Activated CD4-positive, alpha-beta T cell treated with anti-CD3 and anti-CD28 coated beads, Interleukin-2, amount 10 ng/mL, durations not matched to agents 7 days and 5 days (primary cell): ENCODE measurements around the gene TTLL6. TPM values are rescaled to one million over a fixed set of nuclear protein-coding genes. Genes with fewer than 3 reads are reported as not detected.
"Not testable (repeated sequence)": the region's sequence is repeated elsewhere in the genome, so short reads cannot be mapped to it uniquely, and the experiment has no call there.

Experiments used
- CTCF ChIA-PET: fragments of 350-600 bp; sonication (Branson Sonifier 250); formaldehyde crosslinking; loops from one replicate; lab custom pipeline; 2021; ENCODE audit warnings: antibody characterized with exemption; lab: Charles Lee
- POLR2A ChIA-PET: fragments of 350-600 bp; sonication (Branson Sonifier 250); formaldehyde crosslinking; loops from one replicate; lab custom pipeline; 2021; ENCODE audit warnings: antibody characterized with exemption; lab: Charles Lee
- DNase-seq: peaks from one replicate; pipeline ENCODE4 v3.0.0-alpha.2; 2020
- H3K27ac Mint-ChIP-seq: one replicate; pipeline ENCODE4 v1.8.0; 2021; ENCODE audit warnings: mild to moderate bottlenecking, moderate library complexity, mixed read lengths
- H3K27me3 Mint-ChIP-seq: one replicate; pipeline ENCODE4 v1.8.0; 2021; ENCODE audit warnings: mixed read lengths
- H3K36me3 Mint-ChIP-seq: one replicate; pipeline ENCODE4 v1.8.0; 2021; ENCODE audit warnings: low read depth, mixed read lengths
- H3K4me1 Mint-ChIP-seq: one replicate; pipeline ENCODE4 v1.8.0; 2021; ENCODE audit warnings: mixed read lengths
- H3K4me3 Mint-ChIP-seq: one replicate; pipeline ENCODE4 v1.8.0; 2021; ENCODE audit warnings: mild to moderate bottlenecking, moderate library complexity, mixed read lengths
- H3K9me3 Mint-ChIP-seq: one replicate; pipeline ENCODE4 v1.8.0; 2021; ENCODE audit warnings: mixed read lengths
- total RNA-seq, 2 experiments: library from RNA; stranded (reverse); gene quantifications; one replicate each; pipeline ENCODE4 v1.2.3, GENCODE V29; 2021

Gene TTLL6
- total RNA-seq: not detected

GRCh38 chr17:48816774-48817590 lies at the start of gene TTLL6:
Gene TTLL6 (minus strand): TSS chr17:48817229. CDS start chr17:48817072, 157 bp downstream.
- Mint-ChIP-seq H3K36me3 (no peaks in the 10 kb centered on the region), H3K27ac (no peak within 1 kb of the TSS), H3K27me3 (peaks cover 59% of the 10 kb centered on the region), H3K4me1 (peaks cover 16% of the 10 kb centered on the region), H3K9me3 (no peaks in the 10 kb centered on the region), H3K4me3 (peak within 1 kb of the TSS; percentile 67)
- CTCF ChIA-PET: interaction anchor here (0.8 to 9.4 kb wide), 6 partner anchors 13 to 62 kb away, joined by 3 to 96 read pairs (median 4); no protein-coding TSS in a partner anchor
- DNase-seq: peak; percentile 87
- POLR2A ChIA-PET: interaction anchor here (0.6 kb wide), 1 partner anchor 27 kb away, joined by 8 read pairs; no protein-coding TSS in a partner anchor

- peaks cover 56% of the 10 kb centered on the region for H3K36me3 Mint-ChIP-seq
- CTCF ChIA-PET: interaction anchor here (0.7 to 1.8 kb wide), 5 partner anchors 15 to 51 kb away, joined by 3 to 6 read pairs (median 3); no protein-coding TSS in a partner anchor
- H3K27ac Mint-ChIP-seq: no peak overlapping the region
Measured at GRCh38 chr17:48860456-48860855, 43.4 kb upstream of the TTLL6 start.

GRCh38 chr17:48860034-48860433 lies 43.0 kb upstream of the TTLL6 start:
- POLR2A ChIA-PET: interaction anchor here (0.7 kb wide), 1 partner anchor 960 kb away, joined by 3 read pairs; no protein-coding TSS in a partner anchor
- H3K27me3 Mint-ChIP-seq: no peaks in the 10 kb centered on the region
- peaks cover 56% of the 10 kb centered on the region for H3K36me3 Mint-ChIP-seq
- H3K27ac Mint-ChIP-seq: no peak overlapping the region
- no peaks in the 10 kb centered on the region for H3K9me3 Mint-ChIP-seq
- peaks cover 10% of the 10 kb centered on the region for H3K4me1 Mint-ChIP-seq
- no peak overlapping the region for H3K4me3 Mint-ChIP-seq
- CTCF ChIA-PET: interaction anchor here (0.7 to 2.2 kb wide), 5 partner anchors 15 to 45 kb away, joined by 3 to 8 read pairs (median 3); no protein-coding TSS in a partner anchor
- DNase-seq: no peak

More at GRCh38 chr17:48860456-48860855, 43.4 kb upstream of the TTLL6 start:
- no peak for DNase-seq
- Mint-ChIP-seq H3K27me3 (no peaks in the 10 kb centered on the region), H3K4me1 (peaks cover 9% of the 10 kb centered on the region), H3K9me3 (no peaks in the 10 kb centered on the region), H3K4me3 (no peak overlapping the region)
- POLR2A ChIA-PET: interaction anchor here (0.7 kb wide), 1 partner anchor 960 kb away, joined by 3 read pairs; no protein-coding TSS in a partner anchor

- no peaks in the 10 kb centered on the region for H3K9me3 Mint-ChIP-seq
- POLR2A ChIA-PET: no interaction called here
- H3K27me3 Mint-ChIP-seq: no peaks in the 10 kb centered on the region
- no peak overlapping the region for H3K4me3 Mint-ChIP-seq
- CTCF ChIA-PET: interaction anchor here (1.0 to 2.6 kb wide), 2 partner anchors 13 to 23 kb away, joined by 3 to 5 read pairs; no protein-coding TSS in a partner anchor
- no peak overlapping the region for H3K27ac Mint-ChIP-seq
- H3K4me1 Mint-ChIP-seq: peaks cover 14% of the 10 kb centered on the region
- no peak for DNase-seq
- peaks cover 58% of the 10 kb centered on the region for H3K36me3 Mint-ChIP-seq
Measured at GRCh38 chr17:48856122-48856821, 39.2 kb upstream of the TTLL6 start.

- Mint-ChIP-seq H3K9me3 (no peaks in the 10 kb centered on the region), H3K4me1 (peaks cover 23% of the 10 kb centered on the region), H3K27me3 (no peaks in the 10 kb centered on the region), H3K4me3 (no peak overlapping the region), H3K27ac (no peak overlapping the region), H3K36me3 (peaks cover 58% of the 10 kb centered on the region)
- ChIA-PET CTCF (interaction anchor here (0.6 to 2.6 kb wide), 3 partner anchors 24 to 41 kb away, joined by 3 to 5 read pairs (median 3); no protein-coding TSS in a partner anchor), POLR2A (no interaction called here)
- DNase-seq: no peak
Measured at GRCh38 chr17:48854774-48855476, 37.9 kb upstream of the TTLL6 start.

- H3K4me3 Mint-ChIP-seq: no peak overlapping the region
- peaks cover 64% of the 10 kb centered on the region for H3K36me3 Mint-ChIP-seq
- no peak for DNase-seq
- CTCF ChIA-PET: interaction anchor here (0.6 to 2.4 kb wide), 11 partner anchors 10 to 319 kb away, joined by 3 to 7 read pairs (median 4); no protein-coding TSS in a partner anchor
- POLR2A ChIA-PET: interaction anchor here (0.6 kb wide), 1 partner anchor 12 kb away, joined by 6 read pairs; no protein-coding TSS in a partner anchor
- H3K4me1 Mint-ChIP-seq: peaks cover 19% of the 10 kb centered on the region
- peak overlapping the region; percentile 66 for H3K27ac Mint-ChIP-seq
- H3K9me3 Mint-ChIP-seq: no peaks in the 10 kb centered on the region
- no peaks in the 10 kb centered on the region for H3K27me3 Mint-ChIP-seq
Measured at GRCh38 chr17:48850792-48851323, 33.8 kb upstream of the TTLL6 start.

- Mint-ChIP-seq H3K4me3 (no peak overlapping the region), H3K27me3 (no peaks in the 10 kb centered on the region), H3K27ac (peak overlapping the region; percentile 25), H3K36me3 (peaks cover 52% of the 10 kb centered on the region), H3K4me1 (peaks cover 43% of the 10 kb centered on the region), H3K9me3 (no peaks in the 10 kb centered on the region)
- DNase-seq: no peak
- CTCF ChIA-PET: interaction anchor here (0.7 to 1.6 kb wide), 6 partner anchors 9 to 165 kb away, joined by 3 to 5 read pairs (median 4); no protein-coding TSS in a partner anchor
- POLR2A ChIA-PET: interaction anchor here (0.7 kb wide), 1 partner anchor 26 kb away, joined by 8 read pairs; no protein-coding TSS in a partner anchor
Measured at GRCh38 chr17:48843187-48843900, 26.3 kb upstream of the TTLL6 start.

- Mint-ChIP-seq H3K9me3 (no peaks in the 10 kb centered on the region), H3K36me3 (peaks cover 50% of the 10 kb centered on the region), H3K4me3 (no peak overlapping the region), H3K27ac (no peak overlapping the region), H3K4me1 (peaks cover 49% of the 10 kb centered on the region), H3K27me3 (no peaks in the 10 kb centered on the region)
- POLR2A ChIA-PET: no interaction called here
- CTCF ChIA-PET: interaction anchor here (0.9 to 1.6 kb wide), 4 partner anchors 8 to 46 kb away, joined by 3 to 5 read pairs (median 4); no protein-coding TSS in a partner anchor
- no peak for DNase-seq
Measured at GRCh38 chr17:48842746-48843145, 25.7 kb upstream of the TTLL6 start.

GRCh38 chr17:48841395-48841831 lies 24.4 kb upstream of the TTLL6 start:
- H3K27me3 Mint-ChIP-seq: no peaks in the 10 kb centered on the region
- CTCF ChIA-PET: interaction anchor here (0.8 to 1.2 kb wide), 4 partner anchors 9 to 43 kb away, joined by 3 to 5 read pairs (median 4); no protein-coding TSS in a partner anchor
- peaks cover 62% of the 10 kb centered on the region for H3K4me1 Mint-ChIP-seq
- peak; percentile 75 for DNase-seq
- POLR2A ChIA-PET: no interaction called here
- H3K27ac Mint-ChIP-seq: peak overlapping the region; percentile 90
- peak overlapping the region; percentile 73 for H3K4me3 Mint-ChIP-seq
- no peaks in the 10 kb centered on the region for H3K9me3 Mint-ChIP-seq
- H3K36me3 Mint-ChIP-seq: peaks cover 56% of the 10 kb centered on the region

GRCh38 chr17:48840441-48840840 lies 23.4 kb upstream of the TTLL6 start:
- ChIA-PET CTCF (interaction anchor here (0.7 kb wide), 1 partner anchor 23 kb away, joined by 7 read pairs; no protein-coding TSS in a partner anchor), POLR2A (no interaction called here)
- H3K4me1 Mint-ChIP-seq: peaks cover 72% of the 10 kb centered on the region
- H3K4me3 Mint-ChIP-seq: peak overlapping the region; percentile 73
- peaks cover 64% of the 10 kb centered on the region for H3K36me3 Mint-ChIP-seq
- H3K27ac Mint-ChIP-seq: peak overlapping the region; percentile 90
- no peaks in the 10 kb centered on the region for H3K27me3 Mint-ChIP-seq
- no peak for DNase-seq
- no peaks in the 10 kb centered on the region for H3K9me3 Mint-ChIP-seq

- peaks cover 95% of the 10 kb centered on the region for H3K4me1 Mint-ChIP-seq
- DNase-seq: peak; percentile 53
- CTCF ChIA-PET: interaction anchor here (0.6 to 2.5 kb wide), 2 partner anchors 11 to 386 kb away, joined by 5 to 10 read pairs; no protein-coding TSS in a partner anchor
Measured at GRCh38 chr17:48837458-48837857, 20.4 kb upstream of the TTLL6 start.

More at GRCh38 chr17:48837458-48837857, 20.4 kb upstream of the TTLL6 start:
- POLR2A ChIA-PET, H3K9me3 Mint-ChIP-seq, H3K27me3 Mint-ChIP-seq: not testable (repeated sequence)
- H3K4me3 Mint-ChIP-seq: peak overlapping the region; percentile 63
- peak overlapping the region; percentile 90 for H3K27ac Mint-ChIP-seq
- peaks cover 67% of the 10 kb centered on the region for H3K36me3 Mint-ChIP-seq
